Measurements from ENCODE around the gene FZD4.

GRCh38 chr11:86904001-86904400, 51.2 kb downstream of the FZD4 start:
- TF ChIP-seq FOSL1 (IDR thresholded peaks at IDR 0.05; ENCODE audit: low read depth) (no peak), CTCF (IDR thresholded peaks at IDR 0.05 in 2 of 3, conservative IDR thresholded peaks at IDR 0.05 in 1 of 3; ENCODE audit: borderline replicate concordance in 1 of 3, insufficient read depth in 1 of 3, low read depth in 2 of 3, low read length in 2 of 3) (no peak), SP1 (IDR thresholded peaks at IDR 0.05; ENCODE audit: low read depth) (no peak), EZH2 (IDR thresholded peaks at IDR 0.05) (no peak), RAD21 (IDR thresholded peaks at IDR 0.05; ENCODE audit: low read depth) (no peak), REST (IDR thresholded peaks at IDR 0.05; ENCODE audit: low read depth) (no peak), POLR2AphosphoS5 (IDR thresholded peaks at IDR 0.05; ENCODE audit: low read depth, low read length) (no peak), POLR2A (IDR thresholded peaks at IDR 0.05; ENCODE audit: borderline replicate concordance, extremely low read depth, insufficient read depth, insufficient read length) (no peak), SIN3A (IDR thresholded peaks at IDR 0.05; ENCODE audit: low read depth) (no peak), ZBTB33 (IDR thresholded peaks at IDR 0.05; ENCODE audit: extremely low read depth, insufficient replicate concordance, low read length) (no peak), EZH2phosphoT487 (IDR thresholded peaks at IDR 0.05; ENCODE audit: borderline replicate concordance) (no peak), YY1 (IDR thresholded peaks at IDR 0.05; ENCODE audit: extremely low read depth, insufficient replicate concordance, low read depth, low read length) (no peak), CBX3 (IDR thresholded peaks at IDR 0.05; ENCODE audit: low read depth) (no peak), ELF1 (IDR thresholded peaks at IDR 0.05; ENCODE audit: borderline replicate concordance, low read depth) (no peak)
